Stimulated activated CD4-positive, alpha-beta T cell treated with anti-CD3 and anti-CD28 coated beads, Interleukin-1b, Interleukin-23, amount 100 ng/mL, for 24 hours (primary cell): ENCODE data around the gene WIZ.
"Not testable (repeated sequence)": the region's sequence is repeated elsewhere in the genome, so short reads cannot be mapped to it uniquely, and the experiment has no call there.

Experiments used
- DNase-seq, 4 experiments: peaks; one replicate each; pipeline ENCODE4 v3.0.0-alpha.2; 2020; ENCODE audit warnings: low read depth in 4 of 4, low spot score in 1 of 4

WIZ gene, protein sequence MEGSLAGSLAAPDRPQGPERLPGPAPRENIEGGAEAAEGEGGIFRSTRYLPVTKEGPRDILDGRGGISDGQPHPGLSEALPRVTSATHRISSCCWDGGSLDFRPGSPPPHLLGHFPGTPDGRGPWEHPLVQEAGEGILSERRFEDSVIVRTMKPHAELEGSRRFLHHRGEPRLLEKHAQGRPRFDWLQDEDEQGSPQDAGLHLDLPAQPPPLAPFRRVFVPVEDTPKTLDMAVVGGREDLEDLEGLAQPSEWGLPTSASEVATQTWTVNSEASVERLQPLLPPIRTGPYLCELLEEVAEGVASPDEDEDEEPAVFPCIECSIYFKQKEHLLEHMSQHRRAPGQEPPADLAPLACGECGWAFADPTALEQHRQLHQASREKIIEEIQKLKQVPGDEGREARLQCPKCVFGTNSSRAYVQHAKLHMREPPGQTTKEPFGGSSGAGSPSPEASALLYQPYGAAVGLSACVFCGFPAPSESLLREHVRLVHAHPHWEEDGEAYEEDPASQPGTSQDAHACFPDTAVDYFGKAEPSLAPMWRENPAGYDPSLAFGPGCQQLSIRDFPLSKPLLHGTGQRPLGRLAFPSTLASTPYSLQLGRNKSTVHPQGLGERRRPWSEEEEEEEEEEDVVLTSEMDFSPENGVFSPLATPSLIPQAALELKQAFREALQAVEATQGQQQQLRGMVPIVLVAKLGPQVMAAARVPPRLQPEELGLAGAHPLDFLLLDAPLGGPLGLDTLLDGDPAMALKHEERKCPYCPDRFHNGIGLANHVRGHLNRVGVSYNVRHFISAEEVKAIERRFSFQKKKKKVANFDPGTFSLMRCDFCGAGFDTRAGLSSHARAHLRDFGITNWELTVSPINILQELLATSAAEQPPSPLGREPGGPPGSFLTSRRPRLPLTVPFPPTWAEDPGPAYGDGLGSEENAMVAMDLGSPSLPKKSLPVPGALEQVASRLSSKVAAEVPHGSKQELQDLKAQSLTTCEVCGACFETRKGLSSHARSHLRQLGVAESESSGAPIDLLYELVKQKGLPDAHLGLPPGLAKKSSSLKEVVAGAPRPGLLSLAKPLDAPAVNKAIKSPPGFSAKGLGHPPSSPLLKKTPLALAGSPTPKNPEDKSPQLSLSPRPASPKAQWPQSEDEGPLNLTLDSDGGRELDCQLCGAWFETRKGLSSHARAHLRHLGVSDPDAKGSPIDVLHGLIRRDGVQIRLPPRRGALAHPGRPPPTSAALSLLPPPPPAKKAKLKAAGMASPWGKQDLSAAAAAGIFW (N-terminal part only)

DNA sequence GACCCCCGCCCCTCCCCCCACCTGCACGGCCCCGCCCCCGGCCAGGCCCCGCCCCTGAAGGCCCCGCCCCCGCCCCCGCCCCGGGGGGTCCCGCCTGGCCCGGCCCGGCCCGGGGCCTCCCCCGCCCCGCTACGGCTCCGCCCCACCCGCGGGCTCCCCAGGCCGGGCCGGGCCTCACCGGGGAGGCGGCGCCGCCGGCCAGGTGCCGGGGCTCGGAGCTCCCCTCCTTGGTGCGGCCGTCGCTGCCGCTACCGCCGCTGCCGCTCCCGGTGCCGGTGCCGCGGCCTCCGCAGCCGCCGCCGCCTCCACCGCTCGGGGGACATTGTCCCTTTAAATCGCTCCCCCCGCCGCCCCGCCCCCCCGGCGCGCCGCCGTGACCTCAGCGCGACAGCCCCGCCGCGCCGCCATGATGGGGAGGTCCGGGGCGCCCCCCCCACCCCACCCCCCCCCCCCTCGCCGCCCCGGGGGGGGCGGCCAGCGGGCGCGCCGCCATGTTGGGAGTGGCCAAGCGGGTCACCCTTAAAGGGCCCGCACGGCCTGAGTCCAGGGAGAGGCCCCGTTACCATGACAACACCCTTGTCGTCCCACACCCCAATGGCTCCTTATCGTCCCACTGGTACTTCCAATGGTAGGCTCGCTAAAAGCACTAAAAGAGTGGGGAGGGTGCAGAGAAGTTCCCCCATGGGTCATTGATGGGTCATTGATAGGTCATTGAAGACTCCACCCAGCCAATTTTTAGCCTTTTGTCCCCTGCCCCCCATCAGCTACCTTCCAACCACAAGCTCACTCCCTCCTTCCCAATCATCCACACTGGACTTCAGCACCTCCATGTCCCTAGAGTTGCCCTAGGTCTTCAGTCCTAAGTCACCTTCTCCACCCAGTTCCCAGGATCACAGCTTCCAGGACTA is at the start of gene WIZ:
TSS of gene WIZ (minus strand) at position 337 of the 908 bp plus-strand sequence. CDS start 1,649 bp downstream, outside the sequence.
- DNase-seq: peak; percentile 71 to 78 (median 73)

GRCh38 chr19:15498910-15499309 is 49.2 kb upstream of the WIZ start:
- no peak for DNase-seq

DNA sequence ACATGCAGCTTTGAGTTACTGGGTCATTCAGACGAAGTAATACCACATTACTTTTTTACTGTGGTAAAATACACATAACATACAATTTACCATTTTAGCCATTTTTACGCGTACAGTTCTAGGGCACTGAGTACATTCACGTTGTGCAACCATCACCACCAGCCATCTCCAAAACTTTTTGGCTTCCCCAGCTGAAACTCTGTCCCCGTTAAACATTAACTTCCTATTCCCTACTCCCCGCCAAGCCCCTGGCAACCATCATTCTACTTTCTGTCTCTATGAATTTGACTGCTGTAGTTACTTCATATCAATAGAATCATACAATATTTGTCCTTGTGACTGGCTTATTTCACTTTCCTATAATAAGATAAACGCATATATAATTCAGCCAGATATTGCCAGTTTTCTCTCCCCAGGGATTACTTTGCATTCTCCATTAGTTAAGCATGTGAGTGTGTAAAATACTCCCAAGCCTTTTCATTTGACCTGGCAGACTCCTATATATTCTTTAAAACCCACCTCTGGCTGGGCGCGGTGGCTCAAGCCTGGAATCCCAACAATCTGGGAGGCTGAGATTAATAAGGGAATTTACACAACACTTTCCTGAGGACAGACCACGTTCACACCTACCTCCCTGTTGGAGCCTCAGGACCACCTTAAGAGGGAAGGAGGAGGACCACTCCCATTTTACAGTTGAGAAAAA is 48.6 kb upstream of the WIZ start:
- DNase-seq: no peak

DNA sequence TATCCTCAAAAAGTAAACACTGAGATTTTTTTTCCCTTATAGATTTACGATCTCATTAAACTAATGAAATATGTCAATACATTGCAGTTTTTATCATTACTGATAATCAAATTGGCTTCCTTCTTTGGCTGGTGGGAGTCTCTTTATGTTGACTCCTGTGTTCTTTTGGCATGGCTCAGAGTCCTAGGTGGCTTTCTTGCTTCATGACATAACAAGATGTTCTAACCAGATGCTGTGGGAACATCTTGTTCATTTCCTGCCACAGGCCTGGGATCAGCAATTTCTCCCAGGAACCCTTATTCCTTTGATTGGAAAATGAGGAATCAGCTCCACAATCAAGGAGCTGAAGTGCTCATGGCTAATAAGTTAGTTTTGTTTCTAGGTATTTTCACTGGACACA is 45.4 kb upstream of the WIZ start:
- DNase-seq: no peak

DNA sequence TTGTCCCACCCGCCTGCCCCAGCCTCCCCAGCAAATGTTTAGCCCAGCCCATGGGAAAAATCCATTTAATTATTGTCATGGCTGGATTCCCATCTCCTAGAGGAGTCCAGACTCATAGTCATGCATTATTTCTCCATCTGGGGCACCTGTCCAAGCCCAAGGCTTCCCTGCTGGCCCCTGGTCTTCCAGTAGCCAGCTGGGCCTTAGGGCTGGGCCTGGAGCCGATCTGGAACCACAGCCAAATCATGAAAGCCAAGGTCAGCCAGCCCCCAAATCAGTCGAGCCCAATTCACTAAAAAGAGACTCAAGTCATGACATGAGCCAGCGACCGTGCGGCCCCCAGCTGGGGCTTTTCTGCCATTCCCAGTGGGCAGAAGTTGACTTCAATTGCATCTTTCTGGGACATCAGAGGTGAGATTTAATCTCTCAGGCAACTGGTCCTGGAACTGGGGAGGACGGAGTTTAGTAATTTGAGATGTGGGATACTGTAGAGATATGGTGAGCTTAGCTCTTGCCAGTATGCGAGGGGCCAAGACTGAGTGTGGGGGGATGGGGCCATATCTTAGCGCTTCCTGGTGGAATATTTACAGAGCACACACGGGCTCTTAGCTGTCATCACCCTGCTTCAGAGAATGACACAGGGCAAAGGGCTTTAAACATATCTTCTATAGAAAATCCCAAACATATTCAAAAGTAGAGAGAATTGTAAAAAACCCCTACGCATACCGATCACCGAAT is 38.9 kb upstream of the WIZ start:
- no peak for DNase-seq

GRCh38 chr19:15487038-15487437 is 37.3 kb upstream of the WIZ start:
- DNase-seq: no peak

- DNase-seq: not testable (repeated sequence)
Measured at GRCh38 chr19:15485768-15486167, 36.0 kb upstream of the WIZ start.

DNA sequence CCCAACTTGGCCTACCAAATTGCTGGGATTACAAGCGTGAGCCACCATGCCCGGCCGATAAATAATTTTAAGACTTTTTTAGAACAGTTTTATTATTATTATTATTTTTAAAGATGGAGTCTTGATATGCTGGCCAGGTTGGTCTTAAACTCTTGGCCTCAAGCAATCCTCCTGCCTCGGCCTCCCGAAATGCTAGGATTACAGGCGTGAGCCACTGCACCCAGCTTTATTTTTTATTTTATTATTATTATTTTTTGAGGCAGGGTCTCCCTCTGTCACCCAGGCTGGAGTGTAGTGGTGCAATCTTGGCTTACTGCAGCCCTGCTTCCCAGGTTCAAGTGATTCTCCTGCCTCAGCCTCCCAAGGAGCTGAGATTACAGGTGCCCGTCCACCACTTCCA is 31.2 kb upstream of the WIZ start:
- DNase-seq: not testable (repeated sequence)

DNA sequence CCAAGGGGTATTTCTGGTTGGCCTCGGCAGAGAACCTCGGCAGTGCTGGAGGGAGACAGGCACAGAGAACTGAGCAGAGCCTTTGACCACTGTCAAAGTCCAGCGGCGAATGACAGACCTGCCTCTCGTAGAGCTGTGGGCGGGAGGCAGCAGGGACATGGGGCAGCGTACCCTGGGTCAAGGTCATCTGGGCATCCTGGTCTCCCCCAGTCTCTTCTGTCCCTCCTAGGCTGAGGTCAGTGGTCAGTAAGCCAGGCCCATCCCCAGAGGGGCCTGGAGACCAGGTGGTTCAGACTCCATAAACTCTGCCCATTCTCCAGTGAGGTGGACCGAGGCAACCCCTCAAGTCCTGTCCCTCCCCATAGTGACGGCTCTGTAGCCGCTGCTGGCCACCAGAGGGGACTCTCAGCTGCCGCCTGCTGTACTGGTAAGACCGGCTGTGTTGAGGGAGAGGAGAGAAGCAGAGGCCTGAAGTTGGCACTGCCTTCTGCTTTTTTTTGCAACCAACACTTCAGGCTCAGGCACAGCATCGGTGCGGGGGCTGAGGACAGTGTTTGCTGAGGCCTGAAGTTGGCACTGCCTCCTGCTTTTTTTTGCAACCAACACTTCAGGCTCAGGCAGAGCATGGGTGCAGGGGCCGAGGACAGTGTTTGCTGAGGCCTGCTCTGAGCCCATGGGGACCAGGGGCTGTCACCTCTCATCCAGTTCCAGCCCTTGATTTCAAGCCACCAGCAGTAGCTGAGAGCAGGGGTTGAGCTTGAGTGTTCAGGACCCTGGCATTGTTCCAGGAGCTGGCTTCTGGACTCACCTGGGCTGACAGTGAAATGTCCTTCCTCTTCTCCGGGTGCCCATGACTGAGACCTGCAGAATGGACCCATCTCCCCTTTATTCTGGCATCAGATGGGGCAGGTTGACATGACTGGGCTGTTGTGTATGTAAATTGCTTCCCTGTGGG is 29.9 kb upstream of the WIZ start, which contains the start of gene PGLYRP2:
TSS of gene PGLYRP2 (minus strand) at position 111 of the 955 bp plus-strand sequence. CDS start 130 bp downstream, outside the sequence.
- no peak for DNase-seq

- no peak for DNase-seq
Measured at GRCh38 chr19:15476325-15476724, 26.6 kb upstream of the WIZ start.

DNA sequence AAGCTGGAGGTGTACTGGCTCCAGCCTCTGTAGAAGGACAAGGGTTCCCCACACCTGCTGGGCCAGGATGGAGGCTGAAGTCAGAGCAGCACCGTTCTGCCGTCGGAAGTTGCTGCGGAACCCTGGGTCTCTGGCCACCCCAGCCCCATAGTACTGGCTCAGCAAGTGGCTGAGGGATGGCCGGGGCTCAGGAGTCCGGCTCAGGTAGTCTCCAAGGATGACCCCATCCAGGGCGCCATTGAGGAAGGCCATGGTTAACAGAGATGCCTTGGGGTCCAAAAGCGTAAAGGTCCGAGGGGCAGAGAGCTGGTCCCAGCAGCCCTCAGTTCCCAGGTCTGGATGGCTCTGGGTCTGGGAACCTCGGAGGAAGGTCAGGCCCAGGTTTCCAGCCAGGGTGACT is 25.9 kb upstream of the WIZ start:
- DNase-seq: no peak

- DNase-seq: no peak
Measured at GRCh38 chr19:15475169-15475568, 25.4 kb upstream of the WIZ start.

DNA sequence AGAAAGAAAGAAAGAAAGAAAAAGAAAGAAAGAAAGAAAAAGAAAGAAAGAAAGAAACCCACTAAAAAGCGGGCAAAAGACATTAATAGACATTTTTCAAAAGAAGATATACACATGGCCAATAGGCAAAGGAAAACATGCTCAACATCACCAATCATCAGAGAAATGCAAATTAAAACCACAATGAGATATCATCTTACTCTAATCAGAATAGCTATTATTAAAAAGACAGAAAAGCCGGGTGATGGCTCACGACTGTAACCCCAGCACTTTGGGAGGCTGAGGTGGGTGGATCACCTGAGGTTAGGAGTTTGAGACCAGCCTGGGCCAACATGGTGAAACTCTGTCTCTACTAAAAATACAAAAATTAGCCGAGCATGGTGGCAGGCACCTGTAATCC is 24.1 kb upstream of the WIZ start:
- DNase-seq: not testable (repeated sequence)

- DNase-seq: no peak
Measured at GRCh38 chr19:15471639-15472101, 21.9 kb upstream of the WIZ start.

GRCh38 chr19:15469513-15470297 is 19.9 kb upstream of the WIZ start:
- no peak for DNase-seq

DNA sequence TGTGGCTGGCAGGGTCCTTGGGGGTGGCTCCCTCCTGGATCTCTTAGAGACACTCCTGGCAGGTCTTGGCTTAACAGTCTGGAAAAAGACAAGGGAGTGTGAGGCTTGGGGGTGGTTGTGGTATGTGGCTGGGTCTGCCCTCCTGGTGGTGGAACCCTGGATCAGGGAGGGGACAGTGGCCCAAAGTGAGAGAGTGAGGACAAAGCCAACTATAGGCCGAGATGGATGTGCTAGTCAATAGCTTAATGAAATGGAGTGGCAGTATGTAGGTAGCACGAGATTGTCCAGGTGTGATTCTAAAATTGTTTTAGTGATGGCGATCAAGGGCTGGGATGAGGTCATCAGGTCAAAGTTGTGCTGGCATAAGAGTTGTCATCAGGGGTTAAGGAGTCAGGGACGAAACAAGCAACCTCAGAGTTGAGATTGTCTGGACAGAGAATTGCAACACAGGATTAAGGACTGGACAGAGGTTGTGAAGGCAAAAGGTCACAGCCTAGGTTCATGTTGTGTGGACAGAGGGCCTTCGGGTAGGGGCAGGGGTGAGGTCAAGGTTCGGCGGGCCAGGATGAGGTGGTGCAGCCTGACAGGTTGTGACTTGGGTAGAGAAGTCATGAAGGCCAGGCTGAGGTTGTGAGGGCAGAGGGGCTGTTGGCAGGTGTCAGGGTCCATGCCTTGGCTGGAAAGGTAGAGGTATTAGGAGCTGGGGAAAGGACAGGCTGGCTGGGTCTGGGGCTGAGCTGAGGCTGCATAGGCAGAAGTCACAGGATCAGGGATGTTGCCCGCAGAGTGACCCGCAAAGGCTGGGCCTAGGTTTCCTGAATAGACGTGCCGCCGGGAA is 19.1 kb upstream of the WIZ start:
- no peak for DNase-seq
